ENCODE measurements around the gene EP400.
"Not testable (repeated sequence)": the region's sequence is repeated elsewhere in the genome, so short reads cannot be mapped to it uniquely, and the experiment has no call there.

EP400 gene

GRCh38 chr12:132071830-132072384, 122.2 kb downstream of the EP400 start:
- DNase-seq = peak; percentile 39

GRCh38 chr12:132074216-132074615, 124.5 kb downstream of the EP400 start:
- DNase-seq = no peak

- DNase-seq = no peak
These were observed 125.4 kb downstream of the EP400 start for GRCh38 chr12:132075026-132075713.

- no peak for DNase-seq
These were observed 126.2 kb downstream of the EP400 start for GRCh38 chr12:132075714-132076553.

GRCh38 chr12:132076711-132077110, 127.0 kb downstream of the EP400 start:
- no peak for DNase-seq

GRCh38 chr12:132077322-132078100, 127.8 kb downstream of the EP400 start:
- DNase-seq = no peak

- DNase-seq = no peak
These were observed 128.4 kb downstream of the EP400 start for GRCh38 chr12:132078190-132078589.

- no peak for DNase-seq
These were observed 129.5 kb downstream of the EP400 start for GRCh38 chr12:132079200-132079599.

- no peak for DNase-seq
These were observed 130.0 kb downstream of the EP400 start for GRCh38 chr12:132079695-132080094.

- DNase-seq = not testable (repeated sequence)
These were observed 130.8 kb downstream of the EP400 start for GRCh38 chr12:132080515-132080914.

GRCh38 chr12:132081423-132081822, 131.7 kb downstream of the EP400 start:
- DNase-seq = no peak

GRCh38 chr12:132083614-132083940, 133.8 kb downstream of the EP400 start:
- no peak for DNase-seq

GRCh38 chr12:132083941-132084620, 134.3 kb downstream of the EP400 start:
- peak; percentile 91 for DNase-seq

GRCh38 chr12:132084621-132085290, 135.0 kb downstream of the EP400 start:
- DNase-seq = peak; percentile 21

- DNase-seq = no peak
These were observed 135.5 kb downstream of the EP400 start for GRCh38 chr12:132085291-132085635.

- no peak for DNase-seq
These were observed 139.7 kb downstream of the EP400 start for GRCh38 chr12:132089407-132089910.

- no peak for DNase-seq
These were observed 144.6 kb downstream of the EP400 start for GRCh38 chr12:132094269-132094891.

- no peak for DNase-seq
These were observed 146.0 kb downstream of the EP400 start for GRCh38 chr12:132095520-132096409.

GRCh38 chr12:132099739-132100138, 150.0 kb downstream of the EP400 start:
- no peak for DNase-seq

- no peak for DNase-seq
These were observed 150.7 kb downstream of the EP400 start for GRCh38 chr12:132100306-132101065.
